Adipose tissue (tissue), 3 donors: ENCODE results near the gene ZNF366. TPM values are rescaled to one million over a fixed set of nuclear protein-coding genes. Genes with fewer than 3 reads are reported as not detected.

ENCODE experiments used
- H3K27ac ChIP-seq: one replicate; pipeline ENCODE4 v1.5.1; 2013; ENCODE audit warnings: low read depth, low read length
- WGBS, 3 donors: extraction: QIAGEN DNeasy Blood & Tissue Kit; methylation state at CpG; one replicate each; pipeline ENCODE4 v1.1.7; 2013; 5-methylcytosine and 5-hydroxymethylcytosine counted together
- polyA plus RNA-seq, 3 donors: library from polyadenylated mRNA; stranded (reverse); fragments of 200-250 nt; gene quantifications; one replicate each; pipeline ENCODE4 v1.2.3, GENCODE V29; 2013
- donor health status: healthy with polysubstance abuse.
- donor health status: Bipolar disorder and iron deficiency.
- donor health status: healthy.

Gene ZNF366, protein sequence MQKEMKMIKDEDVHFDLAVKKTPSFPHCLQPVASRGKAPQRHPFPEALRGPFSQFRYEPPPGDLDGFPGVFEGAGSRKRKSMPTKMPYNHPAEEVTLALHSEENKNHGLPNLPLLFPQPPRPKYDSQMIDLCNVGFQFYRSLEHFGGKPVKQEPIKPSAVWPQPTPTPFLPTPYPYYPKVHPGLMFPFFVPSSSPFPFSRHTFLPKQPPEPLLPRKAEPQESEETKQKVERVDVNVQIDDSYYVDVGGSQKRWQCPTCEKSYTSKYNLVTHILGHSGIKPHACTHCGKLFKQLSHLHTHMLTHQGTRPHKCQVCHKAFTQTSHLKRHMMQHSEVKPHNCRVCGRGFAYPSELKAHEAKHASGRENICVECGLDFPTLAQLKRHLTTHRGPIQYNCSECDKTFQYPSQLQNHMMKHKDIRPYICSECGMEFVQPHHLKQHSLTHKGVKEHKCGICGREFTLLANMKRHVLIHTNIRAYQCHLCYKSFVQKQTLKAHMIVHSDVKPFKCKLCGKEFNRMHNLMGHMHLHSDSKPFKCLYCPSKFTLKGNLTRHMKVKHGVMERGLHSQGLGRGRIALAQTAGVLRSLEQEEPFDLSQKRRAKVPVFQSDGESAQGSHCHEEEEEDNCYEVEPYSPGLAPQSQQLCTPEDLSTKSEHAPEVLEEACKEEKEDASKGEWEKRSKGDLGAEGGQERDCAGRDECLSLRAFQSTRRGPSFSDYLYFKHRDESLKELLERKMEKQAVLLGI
- polyA plus RNA-seq: 1 to 10 TPM in 2 of 3 donors, under 1 TPM in 1; 0.82 to 3.3 (median 1.5) TPM

DNA sequence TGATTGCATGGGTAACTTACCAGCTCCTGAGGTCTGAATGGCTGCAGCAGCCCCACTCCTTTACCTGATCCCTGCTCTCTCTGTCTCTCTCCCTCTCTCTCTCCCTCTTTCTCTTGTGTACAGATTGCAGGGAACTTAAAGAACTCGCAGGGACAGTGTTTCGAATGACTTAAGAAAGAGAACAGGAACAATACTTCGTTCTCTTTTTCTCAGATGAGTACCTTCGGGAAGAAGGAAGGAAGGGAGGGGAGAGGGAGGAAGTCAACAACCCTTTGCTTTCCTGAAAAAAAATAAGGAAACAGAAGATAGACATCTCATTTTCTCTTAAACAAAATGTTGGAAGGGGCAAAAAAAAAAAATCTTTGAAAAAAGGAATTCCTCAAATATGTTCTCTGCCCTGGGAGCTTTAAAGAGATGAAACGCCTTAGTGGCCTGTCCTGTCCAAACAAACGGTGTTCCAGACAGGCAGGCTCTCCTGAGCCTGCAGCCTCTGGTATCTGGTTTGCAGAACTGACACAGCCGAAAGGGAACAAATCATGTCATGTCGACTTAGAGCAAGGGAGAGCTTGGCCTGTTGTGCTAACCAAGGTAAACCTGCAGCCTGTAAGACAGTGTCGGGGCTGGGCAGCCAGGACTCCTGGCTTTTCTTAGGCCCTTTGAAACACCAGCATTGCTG is at the start of gene ZNF366:
Gene ZNF366 (minus strand): TSS at position 180 of the 676 bp plus-strand sequence. CDS start 45,914 bp downstream, outside the sequence.
- no peak within 1 kb of the TSS for H3K27ac ChIP-seq
- 37 to 67% (median 48%) methylated on average over 9 of the region's 9 CpGs for WGBS, 3 donors

GRCh38 chr5:72556351-72557166 is 49.3 kb upstream of the ZNF366 start:
- WGBS, 3 donors: 2 to 4% (median 2%) methylated on average over 42 of the region's 42 CpGs
- no peak overlapping the region for H3K27ac ChIP-seq

DNA sequence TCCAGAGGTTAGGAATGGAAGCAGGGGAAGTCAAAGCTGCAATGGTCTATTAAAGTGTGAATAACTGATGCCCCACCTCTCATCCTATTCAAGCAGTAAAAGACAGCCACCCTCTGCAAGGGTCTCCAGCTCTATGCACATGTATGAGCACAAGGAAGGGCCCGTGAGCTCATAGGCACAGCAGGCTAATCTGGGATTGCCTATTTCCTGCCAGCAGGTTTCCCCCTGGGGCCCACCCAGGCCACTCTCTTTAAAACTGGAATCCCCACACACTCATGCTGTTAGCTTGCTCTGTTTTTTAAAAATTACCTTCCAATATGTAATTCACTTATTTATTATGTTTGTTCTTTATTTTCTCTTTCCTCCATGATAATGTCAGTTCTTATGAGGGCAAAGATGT is 48.7 kb upstream of the ZNF366 start:
- no peak overlapping the region for H3K27ac ChIP-seq
- 8 to 61% (median 18%) methylated on average over 1 of the region's 1 CpG for WGBS, 3 donors

GRCh38 chr5:72554897-72555296 is 47.7 kb upstream of the ZNF366 start:
- H3K27ac ChIP-seq: no peak overlapping the region
- 94 to 100% (median 96%) methylated on average over 1 of the region's 1 CpG for WGBS, 3 donors

DNA sequence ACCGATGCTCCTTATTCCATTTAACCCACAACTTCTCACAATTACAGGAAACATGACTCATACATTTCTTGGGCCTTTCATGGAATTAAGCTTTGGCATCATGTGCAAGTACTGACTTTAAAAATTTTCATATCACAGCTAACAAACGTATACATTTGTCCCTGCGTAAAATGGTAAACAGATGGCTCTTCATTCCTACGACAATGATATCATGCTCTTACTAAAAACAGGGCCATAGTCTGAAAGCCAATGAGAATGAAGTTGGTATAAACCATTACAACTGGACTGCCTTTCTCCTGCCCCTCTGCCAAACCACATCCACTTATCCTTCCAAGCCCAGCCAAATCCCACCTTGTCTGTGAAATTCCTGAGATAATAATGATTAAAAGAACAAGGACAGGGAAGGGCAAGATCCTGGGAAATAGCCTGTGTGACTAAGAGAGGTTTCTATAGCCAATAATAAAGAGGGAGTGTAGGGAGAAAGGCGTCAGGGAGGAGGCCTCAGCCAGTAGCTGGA is 44.9 kb upstream of the ZNF366 start:
- H3K27ac ChIP-seq: no peak overlapping the region
- WGBS, 3 donors: 67 to 87% (median 74%) methylated on average over 5 of the region's 5 CpGs

- 88 to 97% (median 92%) methylated on average over 5 of the region's 5 CpGs for WGBS, 3 donors
- H3K27ac ChIP-seq: no peak overlapping the region
Observed at GRCh38 chr5:72550595-72550994, 43.4 kb upstream of the ZNF366 start.

DNA sequence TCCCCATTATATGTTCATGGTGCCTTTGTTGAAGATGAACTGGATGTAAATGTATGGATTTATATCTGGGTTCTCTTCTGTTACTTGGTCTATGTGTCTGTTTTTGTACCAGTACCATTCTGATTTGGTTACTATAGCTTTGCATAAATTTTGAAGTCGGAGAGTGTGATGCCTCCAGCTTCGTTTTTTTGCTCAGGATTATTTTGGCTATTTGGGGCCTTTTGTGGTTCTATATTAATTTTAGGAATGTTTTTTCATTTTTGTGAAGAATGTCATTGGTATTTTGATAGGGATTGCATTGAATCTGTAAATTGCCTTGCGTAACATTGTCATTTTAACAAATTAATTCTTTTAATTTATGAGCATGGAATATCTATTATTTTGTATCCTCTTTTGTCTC is 36.6 kb upstream of the ZNF366 start:
- no peak overlapping the region for H3K27ac ChIP-seq
- 56 to 90% (median 58%) methylated on average over 3 of the region's 3 CpGs for WGBS, 3 donors

DNA sequence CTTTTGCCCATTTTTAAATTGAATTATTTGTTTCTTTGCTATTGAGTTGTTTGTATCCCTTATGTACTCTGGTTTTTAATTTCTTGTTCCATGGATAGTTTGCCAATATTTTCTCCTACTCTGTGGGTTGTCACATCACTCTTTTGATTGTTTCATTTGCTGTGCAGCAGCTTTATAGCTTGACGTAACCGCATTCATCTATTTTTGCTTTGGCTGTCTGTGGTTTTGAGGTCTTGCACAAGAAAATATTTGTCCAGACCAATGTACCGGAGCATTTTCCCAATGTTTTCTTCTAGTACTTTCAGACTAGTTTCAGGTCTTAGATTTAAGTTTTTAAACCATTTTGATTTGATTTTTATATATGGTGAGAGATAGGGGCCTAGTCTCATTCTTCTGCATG is 36.2 kb upstream of the ZNF366 start:
- WGBS, 3 donors: 52 to 91% (median 68%) methylated on average over 3 of the region's 3 CpGs

DNA sequence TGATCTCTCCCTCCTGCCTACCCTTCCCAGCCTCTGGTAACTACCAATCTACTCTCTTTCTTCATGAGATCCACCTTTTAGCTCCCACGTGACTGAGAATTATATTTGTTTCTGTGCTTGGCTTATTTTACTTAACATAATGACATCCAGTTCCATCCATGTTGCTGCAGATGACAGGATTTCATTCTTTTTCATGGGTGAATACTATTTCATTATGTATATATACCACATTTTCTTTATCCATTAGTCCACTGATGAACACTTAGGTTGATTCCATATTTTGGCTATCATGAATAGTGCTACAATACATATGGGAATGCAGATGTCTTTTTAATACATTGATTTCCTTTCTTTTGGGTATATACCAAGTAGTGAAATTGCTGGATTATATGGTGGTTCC is 35.5 kb upstream of the ZNF366 start:
- WGBS, 3 donors: 82 to 100% (median 96%) methylated on average over 1 of the region's 1 CpG
- no peak overlapping the region for H3K27ac ChIP-seq

More for the DNA sequence above, 36.2 kb upstream of the ZNF366 start:
- no peak overlapping the region for H3K27ac ChIP-seq

GRCh38 chr5:72541501-72542225 is 34.5 kb upstream of the ZNF366 start:
- WGBS, 3 donors: 30 to 70% (median 66%) methylated on average over 7 of the region's 7 CpGs
- no peak overlapping the region for H3K27ac ChIP-seq

- WGBS, 3 donors: 85 to 94% (median 89%) methylated on average over 7 of the region's 7 CpGs
- no peak overlapping the region for H3K27ac ChIP-seq
Observed at GRCh38 chr5:72540759-72541438, 33.7 kb upstream of the ZNF366 start.

- H3K27ac ChIP-seq: no peak overlapping the region
Observed at GRCh38 chr5:72539726-72540125, 32.5 kb upstream of the ZNF366 start.

GRCh38 chr5:72539038-72539437 is 31.8 kb upstream of the ZNF366 start:
- 28 to 54% (median 48%) methylated on average over 1 of the region's 1 CpG for WGBS, 3 donors
- no peak overlapping the region for H3K27ac ChIP-seq

GRCh38 chr5:72537166-72537565 is 30.0 kb upstream of the ZNF366 start:
- WGBS, 3 donors: 69 to 86% (median 82%) methylated on average over 5 of the region's 5 CpGs
- no peak overlapping the region for H3K27ac ChIP-seq

DNA sequence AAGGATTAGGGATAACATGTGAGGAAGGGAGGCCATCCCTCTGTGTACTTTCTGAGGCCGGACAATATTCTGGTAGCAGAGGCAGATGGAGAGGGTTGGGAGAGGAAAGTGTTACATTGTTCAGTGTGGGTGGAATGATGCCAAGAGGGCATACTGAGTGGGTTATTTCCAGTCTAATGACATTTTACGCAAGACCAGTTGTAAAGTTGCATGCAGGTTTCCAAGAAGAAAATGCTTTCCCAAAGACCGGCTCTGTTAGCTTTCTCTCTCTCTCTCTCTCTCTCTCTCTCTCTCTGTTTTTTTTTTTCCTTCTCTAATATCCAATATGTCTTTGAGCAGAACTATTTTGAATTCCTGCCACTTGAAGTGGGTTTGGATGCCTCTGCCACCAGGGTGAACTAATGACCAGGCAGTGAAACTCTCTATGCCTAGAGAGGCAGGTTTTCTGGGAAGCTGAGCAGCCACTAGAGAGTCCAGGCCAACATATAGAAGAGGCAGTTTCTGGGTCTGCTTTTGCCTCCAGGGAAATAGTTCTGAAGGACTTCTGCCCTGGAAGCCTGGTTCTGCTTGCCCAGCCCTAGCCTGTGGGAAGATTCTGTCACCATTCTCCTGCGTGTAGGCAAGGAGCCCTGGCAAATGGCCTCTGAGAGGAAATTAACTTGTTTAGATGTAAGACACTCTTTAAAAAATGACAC is 24.4 kb upstream of the ZNF366 start:
- WGBS, 3 donors: 79 to 85% (median 84%) methylated on average over 4 of the region's 4 CpGs

GRCh38 chr5:72530196-72530595 is 23.0 kb upstream of the ZNF366 start:
- no peak overlapping the region for H3K27ac ChIP-seq
- 76 to 81% (median 81%) methylated on average over 7 of the region's 7 CpGs for WGBS, 3 donors

More for the DNA sequence above, 24.4 kb upstream of the ZNF366 start:
- H3K27ac ChIP-seq: no peak overlapping the region
